ENCODE results near the gene PRKCD.

DNA sequence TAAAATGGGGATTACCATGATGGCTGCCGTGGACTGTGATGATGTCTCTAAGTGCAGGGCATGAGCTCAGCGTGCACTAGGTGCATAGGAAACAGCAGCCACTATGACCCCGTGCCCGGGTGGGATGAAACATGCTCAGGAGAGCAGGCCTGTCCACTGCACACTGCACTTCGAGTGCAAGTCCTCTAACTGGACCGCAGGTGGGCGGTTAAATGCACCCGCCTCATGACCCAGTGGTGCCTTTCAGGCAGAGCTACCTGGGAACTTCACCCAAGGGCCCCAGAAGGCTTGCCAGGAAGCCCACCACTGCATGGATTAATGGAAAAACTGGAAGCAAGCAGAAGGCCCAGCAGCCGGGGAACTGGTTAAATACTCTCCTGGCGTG, 34.0 kb downstream of the PRKCD start:
- TF ChIP-seq JUN (CRISPR knock-in tag; IDR thresholded peaks at IDR 0.05) (no peak), GABPB1 (CRISPR knock-in tag; IDR thresholded peaks at IDR 0.05) (no peak), CREM (CRISPR knock-in tag; IDR thresholded peaks at IDR 0.05) (no peak)
- TF ChIP-seq, protein P1, sequence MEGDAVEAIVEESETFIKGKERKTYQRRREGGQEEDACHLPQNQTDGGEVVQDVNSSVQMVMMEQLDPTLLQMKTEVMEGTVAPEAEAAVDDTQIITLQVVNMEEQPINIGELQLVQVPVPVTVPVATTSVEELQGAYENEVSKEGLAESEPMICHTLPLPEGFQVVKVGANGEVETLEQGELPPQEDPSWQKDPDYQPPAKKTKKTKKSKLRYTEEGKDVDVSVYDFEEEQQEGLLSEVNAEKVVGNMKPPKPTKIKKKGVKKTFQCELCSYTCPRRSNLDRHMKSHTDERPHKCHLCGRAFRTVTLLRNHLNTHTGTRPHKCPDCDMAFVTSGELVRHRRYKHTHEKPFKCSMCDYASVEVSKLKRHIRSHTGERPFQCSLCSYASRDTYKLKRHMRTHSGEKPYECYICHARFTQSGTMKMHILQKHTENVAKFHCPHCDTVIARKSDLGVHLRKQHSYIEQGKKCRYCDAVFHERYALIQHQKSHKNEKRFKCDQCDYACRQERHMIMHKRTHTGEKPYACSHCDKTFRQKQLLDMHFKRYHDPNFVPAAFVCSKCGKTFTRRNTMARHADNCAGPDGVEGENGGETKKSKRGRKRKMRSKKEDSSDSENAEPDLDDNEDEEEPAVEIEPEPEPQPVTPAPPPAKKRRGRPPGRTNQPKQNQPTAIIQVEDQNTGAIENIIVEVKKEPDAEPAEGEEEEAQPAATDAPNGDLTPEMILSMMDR (IDR thresholded peaks at IDR 0.05), result no peak
